SH-SY5Y (cell line): ENCODE data around the gene CD63.

ENCODE experiments used
- GATA2 ChIP-seq: IDR thresholded peaks from 2 replicates; pipeline ENCODE4 v1.6.1; 2011; ENCODE audit warnings: mild to moderate bottlenecking, low read depth, low read length
- GATA3 ChIP-seq: IDR thresholded peaks from 2 replicates; pipeline ENCODE4 v1.6.1; 2011; ENCODE audit warnings: low read depth, mild to moderate bottlenecking, low read length, moderate library complexity

Gene CD63

GRCh38 chr12:55684761-55685370 lies 43.9 kb downstream of the CD63 start:
- TF ChIP-seq GATA2, result no peak
- no peak for TF ChIP-seq GATA3

GRCh38 chr12:55683676-55684075 lies 45.1 kb downstream of the CD63 start:
- TF ChIP-seq GATA2, result no peak
- no peak for TF ChIP-seq GATA3

- TF ChIP-seq GATA3 (no peak), GATA2 (no peak)
These were observed 46.6 kb downstream of the CD63 start for GRCh38 chr12:55682087-55682796.

- TF ChIP-seq GATA3 (no peak), GATA2 (no peak)
These were observed 47.4 kb downstream of the CD63 start for GRCh38 chr12:55681142-55682077.

- no peak for TF ChIP-seq GATA2
- no peak for TF ChIP-seq GATA3
These were observed 49.1 kb downstream of the CD63 start for GRCh38 chr12:55679691-55680090.

- TF ChIP-seq GATA2, result no peak
These were observed 52.1 kb downstream of the CD63 start for GRCh38 chr12:55676707-55677106.

- TF ChIP-seq GATA2 (no peak), GATA3 (no peak)
These were observed 53.1 kb downstream of the CD63 start for GRCh38 chr12:55675666-55676065.
